Neural progenitor cell (in vitro differentiated cells): Measurements from ENCODE around the gene FRY. TPM values are rescaled to one million over a fixed set of nuclear protein-coding genes. Genes with fewer than 3 reads are reported as not detected.

Experiments
- DNase-seq: peaks from one replicate; pipeline ENCODE4 v3.0.0-alpha.2; 2016; ENCODE audit warnings: low spot score
- H2AFZ ChIP-seq: fragments of 200-600 bp; sonication (generic); replicated peaks from 2 replicates; pipeline ENCODE4 v1.6.1; 2016; ENCODE audit warnings: antibody characterized with exemption
- H3F3A ChIP-seq: fragments of 200-600 bp; sonication (generic); 2 replicates; pipeline ENCODE4 v1.6.1; 2016; ENCODE audit warnings: antibody characterized with exemption, low read depth
- H3K27ac ChIP-seq: fragments of 200-600 bp; sonication (generic); 2 replicates; pipeline ENCODE4 v1.5.1; 2016; ENCODE audit warnings: mild to moderate bottlenecking
- H3K27me3 ChIP-seq: fragments of 200-600 bp; sonication (generic); 2 replicates; pipeline ENCODE4 v1.6.1; 2016; ENCODE audit warnings: mild to moderate bottlenecking, moderate library complexity
- H3K36me3 ChIP-seq: fragments of 200-600 bp; sonication (generic); 2 replicates; pipeline ENCODE4 v1.5.1; 2016
- H3K4me1 ChIP-seq: fragments of 200-600 bp; sonication (generic); 2 replicates; pipeline ENCODE4 v1.6.1; 2016; ENCODE audit warnings: mixed run types
- H3K4me2 ChIP-seq: fragments of 200-600 bp; sonication (generic); 2 replicates; pipeline ENCODE4 v1.6.1; 2016
- H3K4me3 ChIP-seq: fragments of 200-600 bp; sonication (generic); 2 replicates; pipeline ENCODE4 v1.5.1; 2016
- H3K79me2 ChIP-seq: fragments of 200-600 bp; sonication (generic); 2 replicates; pipeline ENCODE4 v1.6.1; 2016; ENCODE audit warnings: low read depth
- H3K9ac ChIP-seq: fragments of 200-600 bp; sonication (generic); 2 replicates; pipeline ENCODE4 v1.6.1; 2016
- H3K9me3 ChIP-seq: fragments of 200-600 bp; sonication (generic); 2 replicates; pipeline ENCODE4 v1.5.1; 2016; ENCODE audit warnings: low read depth
- H4K20me1 ChIP-seq: fragments of 200-600 bp; sonication (generic); 2 replicates; pipeline ENCODE4 v1.6.1; 2016; ENCODE audit warnings: low read depth
- H3K27ac Mint-ChIP-seq: 3 replicates; pipeline ENCODE4 v1.8.0; 2021; ENCODE audit warnings: mixed read lengths
- H3K27me3 Mint-ChIP-seq: 2 replicates; pipeline ENCODE4 v1.8.0; 2022; ENCODE audit warnings: low read depth, mild to moderate bottlenecking, inconsistent platforms, moderate library complexity, mixed read lengths; ENCODE audit not compliant: insufficient read depth
- H3K36me3 Mint-ChIP-seq: 3 replicates; pipeline ENCODE4 v1.8.0; 2021; ENCODE audit warnings: mixed read lengths
- H3K4me1 Mint-ChIP-seq: 3 replicates; pipeline ENCODE4 v1.8.0; 2021; ENCODE audit warnings: mixed read lengths
- H3K4me3 Mint-ChIP-seq: 3 replicates; pipeline ENCODE4 v1.8.0; 2021; ENCODE audit warnings: mild to moderate bottlenecking, moderate library complexity, mixed read lengths
- H3K9me3 Mint-ChIP-seq: 3 replicates; pipeline ENCODE4 v1.8.0; 2020; ENCODE audit warnings: mixed read lengths
- CTCF ChIP-seq: fragments of 200-600 bp; sonication (generic); IDR thresholded peaks from 2 replicates; pipeline ENCODE4 v1.5.1; 2017; ENCODE audit warnings: antibody characterized with exemption, mild to moderate bottlenecking
- EZH2 ChIP-seq: fragments of 200-600 bp; sonication (generic); IDR thresholded peaks from 2 replicates; pipeline ENCODE4 v1.6.1; 2017; ENCODE audit warnings: antibody characterized with exemption, mild to moderate bottlenecking, moderate library complexity
- EZH2phosphoT487 ChIP-seq: fragments of 200-600 bp; sonication (generic); IDR thresholded peaks from 2 replicates; pipeline ENCODE4 v1.6.1; 2017; ENCODE audit warnings: antibody characterized with exemption
- total RNA-seq: library from RNA; depleted of rRNA; stranded (reverse); fragments of >200 nt; gene quantifications from 2 replicates; pipeline ENCODE4 v1.2.3, GENCODE V29; 2015; ENCODE audit warnings: low replicate concordance

FRY gene
- total RNA-seq, 1 donor from 2014 or later = 12.6 TPM

- Histone ChIP-seq H3K9me3 (no peaks in the 10 kb centered on the region), H3K79me2 (no peaks in the 10 kb centered on the region), H3K36me3 (no peaks in the 10 kb centered on the region), H4K20me1 (no peaks in the 10 kb centered on the region), H3K9ac (no peak overlapping the region), H3K4me2 (no peak overlapping the region), H3K4me1 (peaks cover 18% of the 10 kb centered on the region), H2AFZ (no peak overlapping the region), H3F3A (no peaks in the 10 kb centered on the region), H3K27me3 (no peaks in the 10 kb centered on the region), H3K4me3 (no peak overlapping the region), H3K27ac (no peak overlapping the region)
- Mint-ChIP-seq H3K36me3 (no peaks in the 10 kb centered on the region), H3K27me3 (no peaks in the 10 kb centered on the region), H3K4me3 (no peak overlapping the region), H3K9me3 (no peaks in the 10 kb centered on the region), H3K4me1 (peaks cover 6% of the 10 kb centered on the region), H3K27ac (no peak overlapping the region)
- DNase-seq = no peak
- no peak for TF ChIP-seq CTCF
- no peak for TF ChIP-seq EZH2phosphoT487
- no peak for TF ChIP-seq EZH2
Measured at GRCh38 chr13:32300920-32301319, 269.3 kb downstream of the FRY start.

GRCh38 chr13:32302461-32302860 is 270.9 kb downstream of the FRY start:
- H3F3A ChIP-seq = no peaks in the 10 kb centered on the region
- Mint-ChIP-seq H3K9me3 (no peaks in the 10 kb centered on the region), H3K36me3 (no peaks in the 10 kb centered on the region), H3K4me1 (peaks cover 6% of the 10 kb centered on the region), H3K4me3 (no peak overlapping the region), H3K27me3 (no peaks in the 10 kb centered on the region), H3K27ac (no peak overlapping the region)
- no peaks in the 10 kb centered on the region for H3K79me2 ChIP-seq
- H3K4me3 ChIP-seq = no peak overlapping the region
- no peaks in the 10 kb centered on the region for H3K27me3 ChIP-seq
- H4K20me1 ChIP-seq = no peaks in the 10 kb centered on the region
- H2AFZ ChIP-seq = no peak overlapping the region
- H3K27ac ChIP-seq = no peak overlapping the region
- peaks cover 18% of the 10 kb centered on the region for H3K4me1 ChIP-seq
- no peak overlapping the region for H3K4me2 ChIP-seq
- TF ChIP-seq EZH2 (no peak), CTCF (no peak), EZH2phosphoT487 (no peak)
- H3K9me3 ChIP-seq = no peaks in the 10 kb centered on the region
- no peak for DNase-seq
- H3K36me3 ChIP-seq = no peaks in the 10 kb centered on the region
- no peak overlapping the region for H3K9ac ChIP-seq

GRCh38 chr13:32305646-32306045 is 274.1 kb downstream of the FRY start:
- no peak overlapping the region for H3K9ac ChIP-seq
- no peak overlapping the region for H2AFZ ChIP-seq
- no peaks in the 10 kb centered on the region for H3K9me3 ChIP-seq
- H3K79me2 ChIP-seq = no peaks in the 10 kb centered on the region
- no peak for TF ChIP-seq CTCF
- no peak for TF ChIP-seq EZH2
- TF ChIP-seq EZH2phosphoT487 = no peak
- peaks cover under 1% of the 10 kb centered on the region for H3K4me1 ChIP-seq
- Mint-ChIP-seq H3K4me1 (no peaks in the 10 kb centered on the region), H3K4me3 (no peak overlapping the region), H3K27me3 (no peaks in the 10 kb centered on the region), H3K27ac (no peak overlapping the region), H3K36me3 (no peaks in the 10 kb centered on the region), H3K9me3 (no peaks in the 10 kb centered on the region)
- no peak for DNase-seq
- no peaks in the 10 kb centered on the region for H3K36me3 ChIP-seq
- no peak overlapping the region for H3K4me2 ChIP-seq
- no peaks in the 10 kb centered on the region for H3F3A ChIP-seq
- H3K27ac ChIP-seq = no peak overlapping the region
- H4K20me1 ChIP-seq = no peaks in the 10 kb centered on the region
- no peak overlapping the region for H3K4me3 ChIP-seq
- no peaks in the 10 kb centered on the region for H3K27me3 ChIP-seq
